T-helper 1 cell treated with Interleukin-12 subunit alpha and Interleukin-12 subunit beta and Interleukin-4 antibody, amounts not matched to agents 30 ng/mL and 1 ng/mL, for 36 hours (primary cell): ENCODE measurements around the gene MYADML2. TPM values are rescaled to one million over a fixed set of nuclear protein-coding genes. Genes with fewer than 3 reads are reported as not detected.
"Not testable (repeated sequence)": the region's sequence is repeated elsewhere in the genome, so short reads cannot be mapped to it uniquely, and the experiment has no call there.

ENCODE experiments used
- intact Hi-C: fragments of 100-400 bp; cut with micrococcal nuclease; formaldehyde crosslinking; loops from one replicate; pipeline ENCODE4 v1.15.1; 2024
- total RNA-seq: library from RNA; stranded (reverse); gene quantifications from 2 replicates; pipeline ENCODE4 v1.2.3, GENCODE V29; 2022

The MYADML2 gene, protein sequence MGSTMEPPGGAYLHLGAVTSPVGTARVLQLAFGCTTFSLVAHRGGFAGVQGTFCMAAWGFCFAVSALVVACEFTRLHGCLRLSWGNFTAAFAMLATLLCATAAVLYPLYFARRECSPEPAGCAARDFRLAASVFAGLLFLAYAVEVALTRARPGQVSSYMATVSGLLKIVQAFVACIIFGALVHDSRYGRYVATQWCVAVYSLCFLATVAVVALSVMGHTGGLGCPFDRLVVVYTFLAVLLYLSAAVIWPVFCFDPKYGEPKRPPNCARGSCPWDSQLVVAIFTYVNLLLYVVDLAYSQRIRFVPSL
- not detected in 2 replicates for total RNA-seq

DNA sequence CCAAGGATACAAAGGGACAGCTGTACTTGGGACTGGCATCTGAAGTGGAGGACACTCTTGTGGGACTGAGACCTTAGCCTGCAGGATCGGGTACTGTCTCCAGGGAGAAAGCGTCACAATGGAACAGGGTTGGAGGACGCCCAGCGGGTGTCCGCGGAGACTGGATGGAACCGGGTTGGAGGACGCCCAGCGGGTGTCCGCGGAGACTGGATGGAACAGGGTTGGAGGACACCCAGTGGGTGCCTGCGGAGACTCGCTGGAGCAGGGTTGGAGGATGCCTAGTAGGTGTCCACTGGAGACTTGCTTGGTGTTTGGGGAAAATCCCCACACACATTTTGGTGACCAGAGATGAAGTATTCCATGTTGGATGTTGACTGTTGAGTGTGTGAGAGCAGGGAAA is at the start of gene MYADML2:
Gene MYADML2 (minus strand): TSS at position 45 of the 400 bp plus-strand sequence. CDS start 5,492 bp downstream, outside the sequence.
- intact Hi-C loops, result no loop called here

- intact Hi-C loops, result no loop called here
Observed at GRCh38 chr17:81996232-81996756, 49.3 kb upstream of the MYADML2 start.

- intact Hi-C loops, result no loop called here
Observed at GRCh38 chr17:81995463-81996231, 48.6 kb upstream of the MYADML2 start.

DNA sequence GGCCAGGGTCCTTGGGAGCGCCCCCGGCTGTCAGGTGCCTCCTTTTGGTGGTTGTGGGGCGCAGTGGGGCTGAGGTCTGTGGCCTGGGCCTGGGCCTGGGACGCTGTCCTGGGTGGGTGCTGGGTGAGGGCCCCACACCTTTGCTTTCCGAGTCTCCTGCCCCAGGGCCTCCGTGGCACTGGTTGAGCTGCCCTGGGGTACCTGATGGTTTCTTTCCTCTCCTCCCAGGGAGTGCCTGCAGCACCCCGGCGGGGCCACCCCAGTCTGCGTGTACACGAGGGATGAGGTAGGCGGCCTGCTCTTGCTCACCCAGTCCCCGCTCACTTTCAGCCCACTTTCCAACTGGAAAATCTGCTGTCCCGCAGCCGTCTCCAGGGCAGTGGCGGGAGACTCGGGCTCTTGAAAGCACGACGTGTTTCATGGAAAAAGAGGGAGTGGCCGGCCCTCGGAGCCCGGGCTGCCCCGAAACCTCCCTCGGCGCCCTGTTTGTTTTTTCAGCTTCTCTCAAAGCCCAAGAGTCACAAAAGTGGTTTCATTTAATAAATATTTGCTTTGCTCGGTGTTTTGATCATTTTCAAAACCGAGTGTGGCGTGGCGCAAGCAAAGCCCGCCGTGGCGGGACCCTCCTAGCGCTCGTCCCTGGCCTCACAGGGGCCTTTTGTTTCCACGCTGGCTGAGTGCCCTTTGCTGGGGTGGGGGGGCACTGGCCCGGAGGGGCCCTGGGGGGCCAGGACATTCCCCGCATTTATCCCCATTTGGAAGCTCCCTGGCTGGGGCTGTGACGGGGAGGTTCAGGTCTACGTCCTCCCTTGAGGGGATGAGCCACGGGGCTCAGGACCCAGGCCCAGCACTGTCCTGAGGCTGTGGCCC is 47.8 kb upstream of the MYADML2 start:
- intact Hi-C loops, result no loop called here

DNA sequence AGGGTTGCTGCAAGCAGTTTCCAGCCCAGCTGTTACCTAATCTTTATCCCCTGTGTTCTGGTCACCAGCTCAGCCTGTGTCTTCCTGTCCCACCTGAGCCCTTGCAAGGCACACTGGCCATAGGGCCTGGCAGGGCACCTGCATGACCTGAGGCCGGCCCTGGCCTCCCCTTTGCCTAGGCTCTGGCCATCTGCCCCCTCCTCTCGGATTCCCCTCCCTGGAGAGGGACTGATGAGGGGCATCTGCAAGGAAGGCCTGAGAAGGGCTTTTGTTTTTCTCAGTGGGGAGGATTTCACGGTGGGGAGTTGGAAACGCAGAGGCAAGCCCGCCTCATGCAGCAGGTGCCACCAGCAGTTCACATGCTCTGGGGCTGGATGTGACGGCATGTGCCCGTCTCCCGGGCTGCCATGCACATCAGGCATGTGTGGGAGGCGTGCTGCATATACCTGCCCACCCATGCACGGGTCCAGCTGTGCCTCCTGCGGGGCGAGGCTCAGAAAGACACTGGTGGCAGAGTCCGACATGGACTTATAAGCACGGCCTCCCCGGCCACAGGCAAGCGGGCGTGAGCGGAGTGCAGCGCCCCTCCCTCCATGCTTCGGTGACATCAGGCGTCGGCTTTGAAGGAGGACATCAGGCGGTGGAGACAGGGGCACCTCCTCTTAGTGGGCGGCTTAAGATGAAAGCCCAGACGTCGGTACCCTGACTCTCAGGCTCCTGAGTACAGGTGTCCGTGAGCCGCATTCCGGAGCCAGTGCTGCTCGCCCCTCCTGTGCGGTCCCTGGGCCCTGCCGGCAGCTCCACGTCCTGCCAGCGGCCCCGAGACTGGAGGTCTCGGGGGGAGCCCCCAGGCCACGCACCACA is 46.9 kb upstream of the MYADML2 start:
- intact Hi-C loops, result no loop called here

- intact Hi-C loops, result no loop called here
Observed at GRCh38 chr17:81992306-81993102, 45.5 kb upstream of the MYADML2 start.

DNA sequence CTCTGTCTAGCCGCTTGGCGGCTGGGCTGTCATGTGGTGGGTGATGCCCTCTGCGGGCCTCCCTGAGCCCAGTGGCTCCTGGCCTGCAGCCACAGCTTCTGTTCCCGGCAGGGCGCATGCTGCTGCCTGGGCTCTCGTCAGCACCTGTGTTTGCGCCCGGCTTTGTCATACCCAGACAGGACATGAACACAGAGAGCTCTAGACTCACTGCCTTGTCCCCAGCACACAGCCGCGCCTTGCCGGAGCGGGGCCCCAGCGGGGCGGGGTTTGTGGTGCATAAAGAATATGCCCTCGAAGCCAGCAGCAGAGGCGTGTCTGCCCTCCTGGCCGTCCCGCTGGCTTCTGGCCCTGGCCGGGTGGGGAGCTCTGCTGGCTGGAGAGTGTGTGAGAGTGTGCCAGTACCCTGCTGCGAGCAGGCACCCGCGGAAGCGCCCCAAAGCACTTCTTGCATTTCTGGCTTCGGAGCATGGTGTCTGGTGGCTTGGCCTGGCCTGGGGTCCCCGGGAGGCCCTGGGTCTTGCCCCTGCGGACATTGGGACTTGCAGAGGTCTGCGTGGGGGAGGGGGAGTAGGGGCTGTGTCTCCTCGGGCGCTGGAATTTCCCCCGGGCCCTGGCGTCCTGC is 44.8 kb upstream of the MYADML2 start:
- intact Hi-C loops, result no loop called here

- intact Hi-C loops, result no loop called here
Observed at GRCh38 chr17:81990836-81991683, 44.0 kb upstream of the MYADML2 start.

- intact Hi-C loops, result no loop called here
Observed at GRCh38 chr17:81987161-81987770, 40.2 kb upstream of the MYADML2 start.

- intact Hi-C loops, result no loop called here
Observed at GRCh38 chr17:81986606-81987005, 39.6 kb upstream of the MYADML2 start.

DNA sequence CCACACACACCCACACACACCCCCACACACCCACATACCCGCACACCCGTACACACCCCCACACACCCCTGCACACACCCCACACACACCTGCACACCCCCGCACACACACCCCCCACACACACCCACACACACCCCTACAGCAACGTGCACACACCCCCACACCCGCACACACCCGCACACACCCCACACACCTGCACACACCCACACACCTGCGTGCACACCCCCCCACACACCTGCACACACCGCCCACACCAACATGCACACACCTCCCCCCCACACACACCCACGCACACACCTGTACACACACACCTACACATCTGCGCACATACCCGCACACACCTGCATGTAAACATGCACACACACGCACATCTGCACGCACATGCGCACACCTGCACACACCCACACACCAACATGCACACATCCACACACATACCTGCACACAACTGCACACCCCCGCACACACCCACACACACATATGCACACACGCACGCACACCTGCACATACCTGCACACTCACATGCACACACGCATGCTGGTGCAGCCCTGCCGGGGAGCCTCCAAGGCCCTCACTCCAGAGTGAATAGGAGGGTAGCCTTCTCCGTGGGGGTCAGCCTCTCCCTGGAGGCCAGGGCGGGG is 37.9 kb upstream of the MYADML2 start:
- intact Hi-C loops, result no loop called here

GRCh38 chr17:81983639-81984373 is 36.8 kb upstream of the MYADML2 start:
- intact Hi-C loops, result no loop called here

- intact Hi-C loops, result no loop called here
Observed at GRCh38 chr17:81983011-81983638, 36.1 kb upstream of the MYADML2 start.

- intact Hi-C loops, result not testable (repeated sequence)
Observed at GRCh38 chr17:81981511-81981910, 34.5 kb upstream of the MYADML2 start.

DNA sequence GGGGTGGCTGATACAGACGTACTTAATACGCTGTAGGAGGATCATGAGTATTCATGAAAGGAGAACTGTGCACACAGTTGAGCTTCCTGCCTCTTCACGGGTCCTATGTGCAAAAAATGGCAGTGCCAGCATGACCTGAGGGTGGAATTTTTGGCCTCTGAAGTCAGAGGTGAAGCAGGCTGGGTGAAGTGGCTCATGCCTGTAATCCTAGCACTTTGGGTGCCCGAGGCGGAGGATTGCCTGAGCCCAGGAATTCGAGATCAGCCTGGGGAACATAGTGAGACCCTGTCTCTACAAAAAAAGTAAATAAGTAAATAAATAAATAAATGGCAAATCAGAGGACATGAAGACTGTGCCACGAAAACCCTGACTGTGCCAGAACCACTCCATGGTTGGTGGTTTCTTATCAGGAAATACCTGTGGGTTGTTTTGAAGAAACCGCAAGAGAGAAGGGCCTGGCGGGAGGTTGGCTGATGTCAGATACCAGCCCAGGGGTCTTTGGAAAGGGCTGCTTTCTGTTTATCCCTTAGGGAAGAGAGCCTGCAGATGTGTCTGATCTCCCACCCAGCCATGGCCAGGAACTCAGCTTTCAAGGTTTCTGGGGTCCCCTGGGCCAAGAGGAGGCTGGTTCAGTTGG is 33.8 kb upstream of the MYADML2 start:
- intact Hi-C loops, result no loop called here

GRCh38 chr17:81980122-81980521 is 33.1 kb upstream of the MYADML2 start:
- intact Hi-C loops, result no loop called here
